ENCODE measurements around the gene ASTN2. TPM values are rescaled to one million over a fixed set of nuclear protein-coding genes. Genes with fewer than 3 reads are reported as not detected.

ASTN2 gene
- total RNA-seq, 1 donor from 2014 or later, result 2.7 TPM

DNA sequence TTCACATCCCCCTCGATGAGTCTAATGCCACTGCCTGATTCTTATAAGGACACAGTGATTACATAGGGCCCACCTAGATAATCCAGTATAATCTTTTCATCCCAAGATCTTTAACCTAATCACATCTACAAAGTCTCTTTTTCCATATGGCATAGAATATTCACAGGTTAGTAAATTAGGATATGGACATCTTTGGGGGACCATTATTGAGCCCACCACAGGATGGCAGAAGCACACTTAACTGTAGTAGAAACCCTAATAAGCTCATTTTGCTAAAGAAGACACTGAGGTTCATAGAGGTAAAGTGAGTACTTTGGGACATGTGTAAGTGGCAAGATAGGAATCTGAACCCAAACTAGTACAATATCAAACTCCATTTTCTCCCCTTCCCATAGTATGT lies 38.9 kb downstream of the ASTN2 start:
- Mint-ChIP-seq H3K27ac (no peak overlapping the region), H3K9me3 (no peaks in the 10 kb centered on the region), H3K4me3 (ENCODE audit: low read depth) (no peak overlapping the region), H3K4me1 (ENCODE audit: low read depth) (no peaks in the 10 kb centered on the region), H3K27me3 (ENCODE audit: low read depth) (no peaks in the 10 kb centered on the region), H3K36me3 (ENCODE audit: low read depth) (no peaks in the 10 kb centered on the region)
- intact Hi-C loops (cut with micrococcal nuclease), result no loop called here
- no peak for DNase-seq (ENCODE audit: low spot score)

DNA sequence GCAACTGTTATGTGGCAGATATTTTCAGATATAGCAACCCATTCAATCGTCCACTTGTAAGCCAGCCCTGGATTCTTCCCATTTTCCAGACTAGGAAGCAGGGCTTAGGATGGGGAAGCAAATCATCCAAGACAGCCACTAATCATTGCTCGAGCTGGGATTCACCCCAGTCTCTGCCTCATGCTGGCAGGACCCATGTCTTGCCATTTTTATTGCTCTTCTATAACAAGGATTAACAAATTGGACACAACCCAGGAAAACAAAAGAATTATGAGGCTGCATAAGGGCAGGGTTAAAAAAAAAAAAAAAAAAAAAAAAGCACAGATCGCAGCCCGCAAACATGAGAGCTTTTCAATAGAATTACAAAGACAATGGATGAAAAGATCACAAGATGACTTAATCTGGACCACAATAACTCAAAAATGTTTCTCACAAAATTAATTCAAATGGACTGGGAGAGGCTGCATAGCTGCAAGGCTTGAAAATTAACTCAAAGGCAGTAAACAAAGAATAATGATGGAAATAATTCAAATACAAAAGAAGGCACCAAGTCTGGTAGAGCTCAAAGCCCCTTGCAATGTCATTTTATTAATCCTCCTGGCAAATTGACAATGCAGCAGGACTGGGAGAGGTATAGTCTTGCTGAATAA lies 40.7 kb downstream of the ASTN2 start:
- Mint-ChIP-seq H3K27me3 (ENCODE audit: low read depth) (no peaks in the 10 kb centered on the region), H3K4me1 (ENCODE audit: low read depth) (no peaks in the 10 kb centered on the region), H3K36me3 (ENCODE audit: low read depth) (no peaks in the 10 kb centered on the region), H3K4me3 (ENCODE audit: low read depth) (no peak overlapping the region), H3K9me3 (no peaks in the 10 kb centered on the region), H3K27ac (no peak overlapping the region)
- DNase-seq (ENCODE audit: low spot score), result no peak
- intact Hi-C loops (cut with micrococcal nuclease), result no loop called here

DNA sequence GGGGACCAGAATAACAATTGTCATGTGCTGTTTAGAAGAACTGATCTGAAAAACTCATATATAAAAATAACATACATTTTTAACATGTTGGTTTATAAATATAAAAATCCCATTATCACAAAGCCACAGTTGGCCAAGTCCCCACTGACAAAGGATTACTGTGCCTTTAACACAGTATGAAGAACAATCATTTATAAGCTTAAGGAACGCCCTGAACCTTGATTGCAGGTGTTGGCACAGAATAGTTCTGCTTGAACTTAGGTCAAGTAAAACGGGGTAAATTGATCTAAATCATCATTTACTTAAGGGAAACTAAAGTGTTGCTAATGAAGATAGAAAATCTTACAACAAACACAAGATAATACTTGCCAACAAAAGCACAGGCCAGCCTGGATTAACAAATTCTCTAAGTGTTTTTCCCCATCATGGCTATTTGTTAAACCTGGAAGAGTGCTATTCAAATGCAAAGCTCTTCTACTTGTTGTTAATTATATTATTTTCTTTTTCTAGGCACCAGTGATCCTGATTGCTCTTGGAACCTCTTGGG lies 46.1 kb downstream of the ASTN2 start:
- Mint-ChIP-seq H3K36me3 (ENCODE audit: low read depth) (no peaks in the 10 kb centered on the region), H3K27me3 (ENCODE audit: low read depth) (no peaks in the 10 kb centered on the region), H3K27ac (no peak overlapping the region), H3K4me3 (ENCODE audit: low read depth) (no peak overlapping the region), H3K4me1 (ENCODE audit: low read depth) (no peaks in the 10 kb centered on the region), H3K9me3 (no peaks in the 10 kb centered on the region)
- intact Hi-C loops (cut with micrococcal nuclease), result no loop called here
- DNase-seq (ENCODE audit: low spot score), result no peak

DNA sequence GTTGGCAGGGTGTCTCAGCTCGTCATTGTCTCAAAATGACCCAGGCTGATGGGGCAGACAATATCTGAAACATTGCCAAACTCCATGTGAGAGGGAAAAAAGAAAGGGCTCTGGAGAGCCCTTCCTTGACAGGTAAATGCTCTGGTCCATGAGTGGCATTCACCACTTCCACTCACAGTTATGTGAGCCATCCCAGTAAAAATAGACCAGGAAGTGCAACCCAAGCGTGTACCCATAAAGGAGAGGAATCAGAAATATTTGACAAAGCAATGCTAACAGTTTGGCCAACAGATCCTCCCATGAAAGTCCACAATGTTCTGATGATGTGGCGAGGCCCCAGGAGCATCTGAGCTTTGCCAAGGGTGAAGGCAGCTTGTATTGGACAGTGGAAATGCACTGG lies 49.4 kb downstream of the ASTN2 start:
- H3K9me3 Mint-ChIP-seq, result no peaks in the 10 kb centered on the region
- H3K4me1 Mint-ChIP-seq (ENCODE audit: low read depth), result no peaks in the 10 kb centered on the region
- H3K27ac Mint-ChIP-seq, result no peak overlapping the region
- H3K27me3 Mint-ChIP-seq (ENCODE audit: low read depth), result no peaks in the 10 kb centered on the region
- intact Hi-C loops (cut with micrococcal nuclease), result no loop called here
- no peaks in the 10 kb centered on the region for H3K36me3 Mint-ChIP-seq (ENCODE audit: low read depth)
- H3K4me3 Mint-ChIP-seq (ENCODE audit: low read depth), result no peak overlapping the region
- no peak for DNase-seq (ENCODE audit: low spot score)

DNA sequence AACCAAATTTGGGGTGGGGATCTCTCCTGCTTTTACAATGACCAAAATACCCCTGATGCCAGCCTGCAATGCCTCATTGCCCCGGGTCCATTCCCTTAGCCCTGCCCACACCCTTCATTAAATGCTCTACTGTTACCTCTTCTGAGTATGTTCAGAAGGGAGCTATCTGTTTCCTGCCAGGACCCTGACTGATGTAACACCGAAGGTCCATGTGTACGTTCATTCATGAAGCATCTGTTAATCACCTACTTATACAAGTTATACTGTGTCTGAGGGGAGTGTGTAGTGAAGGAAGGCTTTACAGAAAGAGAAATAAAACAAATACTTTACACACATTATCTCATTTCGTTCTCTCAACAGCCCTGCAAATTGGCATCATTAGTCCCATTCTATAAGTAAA lies 51.9 kb downstream of the ASTN2 start:
- intact Hi-C loops (cut with micrococcal nuclease), result no loop called here
- H3K4me1 Mint-ChIP-seq (ENCODE audit: low read depth), result no peaks in the 10 kb centered on the region
- no peak overlapping the region for H3K27ac Mint-ChIP-seq
- H3K36me3 Mint-ChIP-seq (ENCODE audit: low read depth), result no peaks in the 10 kb centered on the region
- H3K9me3 Mint-ChIP-seq, result no peaks in the 10 kb centered on the region
- H3K27me3 Mint-ChIP-seq (ENCODE audit: low read depth), result no peaks in the 10 kb centered on the region
- no peak overlapping the region for H3K4me3 Mint-ChIP-seq (ENCODE audit: low read depth)
- DNase-seq (ENCODE audit: low spot score), result no peak

DNA sequence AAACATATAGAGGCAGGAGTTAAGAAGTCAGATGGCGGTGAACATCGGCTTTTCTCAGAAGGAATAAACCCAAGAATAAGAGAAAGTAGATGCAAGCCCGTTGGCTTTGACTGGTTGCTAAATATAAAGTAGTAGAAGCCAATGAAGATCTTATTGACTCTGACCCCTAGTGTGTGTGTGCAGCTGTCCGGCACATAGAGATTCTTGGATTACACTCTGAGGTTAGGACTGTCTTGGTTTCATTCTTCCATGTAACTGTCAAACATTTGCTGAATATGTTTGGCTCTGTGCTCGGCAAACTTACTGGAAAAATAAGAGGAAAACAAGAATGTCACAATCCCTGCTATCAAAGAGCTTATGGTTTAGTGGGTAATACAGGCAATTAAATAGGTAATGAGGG lies 54.9 kb downstream of the ASTN2 start:
- H3K27me3 Mint-ChIP-seq (ENCODE audit: low read depth), result no peaks in the 10 kb centered on the region
- H3K9me3 Mint-ChIP-seq, result no peaks in the 10 kb centered on the region
- H3K36me3 Mint-ChIP-seq (ENCODE audit: low read depth), result no peaks in the 10 kb centered on the region
- DNase-seq (ENCODE audit: low spot score), result no peak
- no peak overlapping the region for H3K4me3 Mint-ChIP-seq (ENCODE audit: low read depth)
- intact Hi-C loops (cut with micrococcal nuclease), result no loop called here
- no peaks in the 10 kb centered on the region for H3K4me1 Mint-ChIP-seq (ENCODE audit: low read depth)
- no peak overlapping the region for H3K27ac Mint-ChIP-seq

DNA sequence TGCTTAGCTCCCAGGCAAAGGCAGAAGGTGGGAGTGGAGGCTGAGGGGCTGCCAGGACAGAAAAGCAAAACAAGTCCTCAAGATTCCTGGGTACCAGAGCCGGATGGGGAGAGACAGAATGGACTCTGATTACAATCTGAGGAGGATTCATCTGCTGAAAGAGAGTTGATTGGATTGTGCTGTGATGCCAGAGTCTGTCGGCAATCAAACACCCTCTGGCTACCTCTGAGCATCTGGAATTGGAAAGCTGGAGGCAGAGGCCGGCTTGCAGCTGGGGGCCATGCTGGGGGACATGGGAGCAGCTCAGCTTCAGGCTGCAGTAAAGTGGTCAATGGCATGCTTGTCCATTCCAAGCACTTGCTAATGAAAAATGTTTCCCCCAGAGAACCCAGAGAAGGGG lies 59.3 kb downstream of the ASTN2 start:
- Mint-ChIP-seq H3K27ac (no peak overlapping the region), H3K4me3 (ENCODE audit: low read depth) (no peak overlapping the region)

DNA sequence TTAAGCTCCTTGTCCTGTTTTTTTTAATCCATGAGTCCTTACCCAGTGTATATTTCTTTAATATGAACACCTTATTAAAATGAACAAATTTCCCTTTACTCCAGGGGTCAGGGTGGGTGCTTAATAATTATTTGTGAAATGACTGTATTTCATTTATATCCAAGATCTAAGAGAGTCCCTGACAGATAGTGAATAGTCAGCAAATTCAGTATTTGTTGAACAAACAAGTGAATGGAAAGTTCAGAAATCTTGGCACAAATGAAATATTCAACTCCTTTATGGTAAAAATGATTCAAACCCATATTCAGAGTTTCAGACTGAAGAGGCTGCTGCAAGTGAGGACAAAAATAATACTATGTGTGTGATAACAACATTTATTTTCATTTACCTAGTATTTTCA lies 59.9 kb downstream of the ASTN2 start:
- intact Hi-C loops (cut with micrococcal nuclease), result no loop called here
- Mint-ChIP-seq H3K9me3 (no peaks in the 10 kb centered on the region), H3K27ac (no peak overlapping the region), H3K27me3 (ENCODE audit: low read depth) (no peaks in the 10 kb centered on the region), H3K36me3 (ENCODE audit: low read depth) (no peaks in the 10 kb centered on the region), H3K4me3 (ENCODE audit: low read depth) (no peak overlapping the region), H3K4me1 (ENCODE audit: low read depth) (no peaks in the 10 kb centered on the region)
- DNase-seq (ENCODE audit: low spot score), result no peak

More for the DNA sequence above, 59.3 kb downstream of the ASTN2 start:
- no peaks in the 10 kb centered on the region for H3K27me3 Mint-ChIP-seq (ENCODE audit: low read depth)
- H3K4me1 Mint-ChIP-seq (ENCODE audit: low read depth), result no peaks in the 10 kb centered on the region
- H3K36me3 Mint-ChIP-seq (ENCODE audit: low read depth), result no peaks in the 10 kb centered on the region
- H3K9me3 Mint-ChIP-seq, result no peaks in the 10 kb centered on the region
- intact Hi-C loops (cut with micrococcal nuclease), result no loop called here
- no peak for DNase-seq (ENCODE audit: low spot score)

DNA sequence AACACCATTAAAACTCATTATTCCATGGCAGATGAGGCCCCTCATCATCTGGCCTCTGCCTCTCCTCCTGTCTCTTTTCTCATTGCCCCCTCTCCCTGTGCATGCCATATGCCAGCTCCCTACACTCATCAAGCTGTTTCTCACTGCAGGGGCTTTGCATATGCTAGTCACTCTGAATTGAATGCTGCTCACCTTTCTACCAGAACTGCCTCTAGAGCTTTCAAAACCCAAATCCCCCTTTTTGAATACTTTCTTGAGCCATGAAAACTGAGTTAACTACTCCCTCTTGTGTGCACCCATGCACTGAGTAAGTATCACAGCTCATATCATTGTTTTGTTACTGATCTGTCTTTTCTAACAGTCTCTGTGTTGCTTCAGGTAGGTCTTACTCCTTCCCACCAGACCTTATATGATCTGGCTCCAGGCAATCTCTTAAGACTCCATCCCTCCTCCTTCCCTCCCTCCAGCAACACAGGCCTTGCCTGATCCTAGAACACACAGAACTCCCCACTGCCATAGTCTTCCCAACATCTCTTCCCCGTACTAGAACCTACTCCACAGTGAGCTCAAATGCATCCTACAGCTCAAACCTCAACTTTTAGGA lies 60.5 kb downstream of the ASTN2 start:
- no peaks in the 10 kb centered on the region for H3K4me1 Mint-ChIP-seq (ENCODE audit: low read depth)

DNA sequence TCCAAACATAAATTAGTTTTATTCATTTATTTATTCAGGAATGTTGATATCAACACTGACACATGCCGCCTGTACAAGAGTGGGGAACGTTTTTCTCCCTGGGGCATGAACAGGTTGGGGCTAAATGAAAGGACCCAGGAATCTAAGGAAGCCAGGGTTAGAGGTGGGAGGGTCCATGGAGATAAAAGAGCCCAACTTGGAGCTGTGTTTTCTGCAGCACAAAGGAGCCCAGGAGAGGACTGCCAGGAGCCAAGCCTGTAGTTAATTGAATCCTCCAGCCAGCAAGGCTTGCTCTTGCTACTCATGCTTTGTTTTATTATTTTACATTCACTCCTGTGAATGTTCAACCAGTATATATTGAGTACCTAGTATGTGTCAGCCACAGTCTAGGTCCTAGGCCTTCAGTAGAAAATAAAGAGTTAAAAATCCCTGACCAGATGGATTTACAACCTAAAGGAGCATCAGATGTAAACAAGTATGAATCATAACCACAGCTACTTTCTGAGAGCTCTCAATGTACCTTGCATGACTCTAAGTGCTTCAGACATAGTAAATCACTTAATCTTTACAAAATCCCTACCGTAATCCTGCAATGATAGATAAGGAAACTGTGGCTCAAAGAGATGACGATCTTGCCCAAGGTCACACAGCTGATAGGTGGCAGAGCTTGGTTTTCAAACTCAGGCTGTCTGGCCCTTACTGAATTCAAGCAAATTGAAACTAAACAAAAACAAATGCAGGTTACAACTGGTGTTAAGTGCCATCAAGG lies 69.8 kb downstream of the ASTN2 start:
- H3K4me1 Mint-ChIP-seq (ENCODE audit: low read depth), result peaks cover 6% of the 10 kb centered on the region
- no peaks in the 10 kb centered on the region for H3K27me3 Mint-ChIP-seq (ENCODE audit: low read depth)
- no peaks in the 10 kb centered on the region for H3K36me3 Mint-ChIP-seq (ENCODE audit: low read depth)
- DNase-seq (ENCODE audit: low spot score), result no peak
- intact Hi-C loops (cut with micrococcal nuclease), result no loop called here
- H3K4me3 Mint-ChIP-seq (ENCODE audit: low read depth), result no peak overlapping the region
- no peak overlapping the region for H3K27ac Mint-ChIP-seq
- H3K9me3 Mint-ChIP-seq, result no peaks in the 10 kb centered on the region

More for the DNA sequence above, 60.5 kb downstream of the ASTN2 start:
- Mint-ChIP-seq H3K9me3 (no peaks in the 10 kb centered on the region), H3K27ac (no peak overlapping the region), H3K27me3 (ENCODE audit: low read depth) (no peaks in the 10 kb centered on the region), H3K36me3 (ENCODE audit: low read depth) (no peaks in the 10 kb centered on the region), H3K4me3 (ENCODE audit: low read depth) (no peak overlapping the region)
- intact Hi-C loops (cut with micrococcal nuclease), result no loop called here
- no peak for DNase-seq (ENCODE audit: low spot score)

DNA sequence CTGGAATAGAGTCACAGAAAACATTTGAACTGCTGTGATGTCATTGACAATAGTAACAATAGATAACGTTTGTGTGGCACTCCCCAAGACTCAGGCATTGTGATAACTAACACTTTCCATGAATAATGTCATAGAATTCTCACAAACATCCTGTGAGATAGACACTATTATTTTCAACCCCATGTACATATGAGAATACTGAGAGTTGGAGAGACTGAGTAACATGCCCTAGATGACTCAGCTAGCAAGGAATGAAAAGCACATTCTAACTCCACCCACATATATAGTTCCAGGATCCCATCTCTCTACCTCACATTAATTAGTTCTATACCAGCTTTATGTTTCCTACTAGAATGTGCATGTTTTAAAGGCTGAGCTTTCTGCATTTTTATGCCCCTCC lies 71.4 kb downstream of the ASTN2 start:
- Mint-ChIP-seq H3K9me3 (peaks cover 6% of the 10 kb centered on the region), H3K4me3 (ENCODE audit: low read depth) (no peak overlapping the region), H3K36me3 (ENCODE audit: low read depth) (no peaks in the 10 kb centered on the region), H3K27ac (no peak overlapping the region), H3K27me3 (ENCODE audit: low read depth) (no peaks in the 10 kb centered on the region), H3K4me1 (ENCODE audit: low read depth) (peaks cover 6% of the 10 kb centered on the region)
- intact Hi-C loops (cut with micrococcal nuclease), result no loop called here
- DNase-seq (ENCODE audit: low spot score), result no peak

DNA sequence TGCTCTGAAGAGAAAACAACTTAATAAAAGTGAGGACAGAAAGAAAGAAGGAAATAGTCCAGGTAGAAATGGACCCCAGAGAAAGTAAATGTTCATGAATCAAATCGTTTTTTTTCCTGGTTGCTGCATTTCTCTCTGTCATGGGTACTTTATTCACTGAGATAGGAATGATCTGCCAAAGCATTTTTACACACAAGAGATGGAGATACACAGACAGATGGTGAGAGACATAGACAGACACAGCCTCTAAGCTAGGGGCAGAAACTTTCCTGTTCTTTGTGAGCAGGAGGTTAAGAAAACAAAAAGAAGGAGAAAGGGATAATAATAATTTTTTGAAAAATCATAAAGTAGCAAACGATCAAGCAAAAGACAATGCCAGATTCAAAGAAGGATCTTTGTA lies 73.7 kb downstream of the ASTN2 start:
- Mint-ChIP-seq H3K36me3 (ENCODE audit: low read depth) (no peaks in the 10 kb centered on the region), H3K27me3 (ENCODE audit: low read depth) (no peaks in the 10 kb centered on the region), H3K4me3 (ENCODE audit: low read depth) (no peak overlapping the region), H3K4me1 (ENCODE audit: low read depth) (peaks cover 6% of the 10 kb centered on the region), H3K27ac (no peak overlapping the region), H3K9me3 (peaks cover 6% of the 10 kb centered on the region)
- intact Hi-C loops (cut with micrococcal nuclease), result no loop called here
- DNase-seq (ENCODE audit: low spot score), result no peak

DNA sequence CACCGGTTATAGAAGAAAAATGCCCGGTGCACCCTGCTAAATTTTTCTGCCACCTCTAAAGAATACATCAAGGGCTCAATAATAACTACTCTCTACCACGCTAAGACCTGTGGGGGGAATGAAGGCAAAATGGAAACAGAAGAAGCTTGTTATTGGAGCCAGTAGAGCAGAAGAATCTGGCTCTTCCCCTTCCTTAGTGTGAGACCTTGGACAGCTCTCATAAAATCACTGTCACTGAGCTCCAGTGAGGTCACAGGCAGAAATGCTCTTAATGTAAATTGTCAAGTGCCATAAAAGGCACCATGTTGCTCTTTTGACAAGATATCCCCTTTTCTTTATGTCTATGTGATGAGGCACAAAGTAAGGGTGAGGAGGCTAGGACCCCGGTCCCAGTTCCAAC lies 74.4 kb downstream of the ASTN2 start:
- Mint-ChIP-seq H3K27ac (no peak overlapping the region), H3K36me3 (ENCODE audit: low read depth) (no peaks in the 10 kb centered on the region), H3K9me3 (peaks cover 6% of the 10 kb centered on the region), H3K27me3 (ENCODE audit: low read depth) (no peaks in the 10 kb centered on the region), H3K4me3 (ENCODE audit: low read depth) (no peak overlapping the region), H3K4me1 (ENCODE audit: low read depth) (peaks cover 6% of the 10 kb centered on the region)
- no peak for DNase-seq (ENCODE audit: low spot score)
- intact Hi-C loops (cut with micrococcal nuclease), result no loop called here

All from activated T-helper 2 cell treated with anti-CD3 and anti-CD28 coated beads, Interferon-gamma antibody, Interleukin-2, Interleukin-4, amounts not matched to agents 10 μg/mL and 5 μg/mL and 100 μg/mL, durations not matched to agents 14 hours and 24 hours and 36 hours (primary cell).